Activated CD4-positive, alpha-beta T cell treated with anti-CD3 and anti-CD28 coated beads, Interleukin-2, amount 50 U/mL, for 24 hours (primary cell): ENCODE data around the gene TTLL1.
"Not testable (repeated sequence)": the region's sequence is repeated elsewhere in the genome, so short reads cannot be mapped to it uniquely, and the experiment has no call there.

Experiments used
- DNase-seq, 2 donors: peaks; one replicate each; pipeline ENCODE4 v3.0.0-alpha.2; 2020; ENCODE audit warnings: low read depth in 1 of 2, low spot score in 1 of 2

Gene TTLL1

GRCh38 chr22:43014316-43014868 lies 74.8 kb downstream of the TTLL1 start:
- no peak for DNase-seq

DNA sequence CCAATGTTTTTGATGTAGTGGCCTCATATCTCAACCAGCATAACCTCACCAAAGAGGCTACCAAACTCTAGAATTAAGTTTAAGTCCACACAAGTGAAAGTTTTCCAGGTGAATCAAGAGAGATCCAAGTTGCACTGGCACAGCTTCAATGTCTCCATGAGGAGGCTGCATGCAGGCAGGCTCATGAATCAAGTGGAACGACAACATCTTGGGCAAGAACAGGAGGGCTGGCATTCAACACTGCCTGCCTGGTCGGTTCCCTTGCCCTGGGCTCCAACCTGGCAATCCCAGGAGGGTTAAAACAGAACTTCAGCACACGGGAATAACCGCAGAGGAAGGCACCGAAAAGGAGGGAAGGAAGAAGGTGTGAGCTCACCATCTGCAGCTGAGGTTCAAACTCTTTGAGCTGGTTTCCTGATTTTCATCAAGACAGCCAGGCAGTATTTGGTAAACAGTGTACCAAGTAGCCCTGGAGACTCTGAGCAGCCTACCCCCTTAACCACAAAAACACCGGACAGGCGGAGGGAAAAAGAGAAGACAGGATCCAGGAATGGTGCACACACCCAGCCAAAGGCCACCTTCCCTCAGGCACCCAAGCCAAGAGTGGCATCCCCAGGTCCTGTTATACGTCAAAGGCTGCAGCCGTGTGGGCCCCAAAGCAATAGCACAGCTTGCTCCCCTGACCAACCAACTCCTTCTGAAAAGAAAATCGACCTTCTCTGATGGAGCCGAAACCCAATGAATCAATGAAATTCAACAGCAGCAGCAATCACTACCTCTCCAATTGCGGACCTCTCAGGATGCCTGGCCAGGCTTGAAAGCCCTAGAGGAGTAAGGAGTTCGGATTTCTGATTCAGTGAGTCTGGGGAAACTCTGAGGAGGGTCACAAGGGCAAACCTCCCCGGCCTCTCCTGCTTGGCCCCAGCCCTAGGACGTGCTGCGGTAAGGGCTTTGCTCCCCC lies 75.6 kb downstream of the TTLL1 start:
- DNase-seq = no peak

DNA sequence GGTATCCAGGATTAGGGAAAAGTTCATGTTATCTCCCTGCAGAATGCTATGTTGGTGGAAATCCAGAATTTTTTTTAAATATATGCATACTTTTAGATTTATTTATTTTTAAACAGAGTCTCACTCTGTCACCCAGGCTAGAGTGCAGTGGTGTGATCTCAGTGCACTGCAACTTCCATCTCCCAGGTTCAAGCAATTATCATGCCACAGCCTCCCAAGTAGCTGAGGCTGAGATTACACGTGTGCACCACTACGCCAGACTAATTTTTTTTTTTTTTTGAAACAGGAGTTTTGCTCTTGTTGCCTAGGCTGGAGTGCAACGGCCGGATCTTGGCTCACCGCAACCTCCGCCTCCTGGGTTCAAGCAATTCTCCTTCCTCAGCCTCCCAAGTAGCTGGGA lies 76.8 kb downstream of the TTLL1 start:
- DNase-seq = no peak

GRCh38 chr22:43011079-43011478 lies 78.1 kb downstream of the TTLL1 start:
- no peak for DNase-seq

GRCh38 chr22:43009444-43009843 lies 79.7 kb downstream of the TTLL1 start:
- DNase-seq = no peak

DNA sequence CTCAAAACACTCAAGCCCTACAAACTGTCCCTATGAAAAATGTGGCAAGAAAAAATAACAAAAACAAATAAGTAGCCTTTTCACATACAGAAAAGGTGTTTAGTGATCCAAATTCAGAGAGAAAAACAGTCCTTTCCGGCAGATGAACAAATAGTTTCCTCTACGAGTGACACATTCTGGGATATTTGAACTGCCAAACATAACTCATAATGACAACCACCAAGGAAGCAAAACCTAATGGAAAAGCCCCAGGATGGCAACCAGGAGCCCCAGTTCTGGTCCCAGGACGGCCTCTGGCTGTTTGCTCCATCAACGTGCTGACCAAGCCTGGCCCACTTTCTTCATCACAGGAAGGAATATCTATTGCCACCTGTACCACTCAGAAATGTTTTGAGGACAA lies 80.3 kb downstream of the TTLL1 start:
- DNase-seq = no peak

- no peak for DNase-seq
Observed at GRCh38 chr22:43008509-43008908, 80.7 kb downstream of the TTLL1 start.

DNA sequence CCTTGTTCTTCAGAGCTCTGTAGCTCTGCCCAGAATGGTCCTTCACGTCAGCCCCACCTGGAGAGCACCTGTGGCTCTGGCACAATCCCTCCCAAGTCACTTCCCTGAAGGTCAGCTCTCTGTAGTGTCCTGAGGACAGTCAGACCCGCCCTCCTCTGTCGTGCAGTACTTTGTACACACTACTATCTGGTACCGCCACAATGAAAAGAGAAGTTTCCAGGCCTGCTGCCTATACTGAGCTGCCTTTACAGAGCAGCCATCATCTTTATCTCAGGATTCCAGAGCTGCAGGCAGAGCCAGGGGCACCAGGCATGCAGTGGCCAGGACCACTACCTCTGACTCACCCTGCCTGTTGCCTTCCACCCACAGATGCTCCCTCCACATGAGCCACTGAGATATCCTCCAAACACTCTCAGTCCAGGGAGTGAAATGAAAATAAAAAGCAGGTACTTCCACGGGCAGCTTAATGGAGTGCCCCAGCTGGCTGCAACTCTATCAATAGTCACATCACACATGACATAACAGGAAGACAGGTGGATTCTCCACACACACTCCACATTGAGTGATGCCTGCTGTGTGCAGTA lies 81.6 kb downstream of the TTLL1 start:
- DNase-seq = no peak

- DNase-seq = no peak
Observed at GRCh38 chr22:43006753-43007152, 82.4 kb downstream of the TTLL1 start.

DNA sequence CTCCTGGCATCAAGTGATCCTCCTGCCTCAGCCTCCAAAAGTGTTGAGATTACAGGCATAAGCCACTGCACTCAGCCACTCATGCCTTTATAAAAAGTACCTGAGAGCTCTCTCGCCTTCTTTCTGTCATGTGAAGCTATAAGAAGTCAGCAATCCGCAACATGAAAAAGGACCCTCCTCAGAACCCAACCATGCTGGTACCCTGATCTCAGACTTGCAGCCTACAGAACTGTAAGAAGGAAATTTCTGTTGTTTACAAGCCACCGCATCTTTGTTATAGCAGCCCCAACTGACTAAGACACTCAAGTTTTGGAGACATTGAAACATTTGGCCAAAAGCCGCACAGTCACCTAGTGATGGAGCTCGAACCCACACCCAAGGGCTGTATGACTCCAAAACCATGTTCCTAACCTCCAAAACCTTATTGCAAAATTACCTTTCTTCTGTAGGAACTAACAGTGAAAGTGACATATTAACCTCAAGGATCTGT lies 83.1 kb downstream of the TTLL1 start:
- no peak for DNase-seq

DNA sequence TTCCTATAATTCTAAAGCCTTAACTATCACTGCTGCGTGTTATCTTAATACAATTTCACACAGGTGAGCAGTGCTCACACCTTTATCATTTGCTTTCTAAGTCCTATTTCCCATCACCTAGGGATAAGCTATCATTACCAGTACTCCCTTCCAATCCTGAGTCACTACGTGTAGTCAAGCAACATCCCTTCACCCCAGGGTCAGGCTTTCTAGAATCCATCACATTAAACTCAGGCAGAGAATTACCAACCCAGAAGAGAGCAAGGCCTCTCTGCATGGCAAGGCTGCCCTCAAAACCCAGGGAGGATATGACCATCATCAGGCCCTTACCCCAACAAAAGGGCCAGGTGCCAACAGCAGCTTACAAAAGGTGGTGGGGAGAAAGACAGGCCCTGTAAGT lies 84.1 kb downstream of the TTLL1 start:
- no peak for DNase-seq

DNA sequence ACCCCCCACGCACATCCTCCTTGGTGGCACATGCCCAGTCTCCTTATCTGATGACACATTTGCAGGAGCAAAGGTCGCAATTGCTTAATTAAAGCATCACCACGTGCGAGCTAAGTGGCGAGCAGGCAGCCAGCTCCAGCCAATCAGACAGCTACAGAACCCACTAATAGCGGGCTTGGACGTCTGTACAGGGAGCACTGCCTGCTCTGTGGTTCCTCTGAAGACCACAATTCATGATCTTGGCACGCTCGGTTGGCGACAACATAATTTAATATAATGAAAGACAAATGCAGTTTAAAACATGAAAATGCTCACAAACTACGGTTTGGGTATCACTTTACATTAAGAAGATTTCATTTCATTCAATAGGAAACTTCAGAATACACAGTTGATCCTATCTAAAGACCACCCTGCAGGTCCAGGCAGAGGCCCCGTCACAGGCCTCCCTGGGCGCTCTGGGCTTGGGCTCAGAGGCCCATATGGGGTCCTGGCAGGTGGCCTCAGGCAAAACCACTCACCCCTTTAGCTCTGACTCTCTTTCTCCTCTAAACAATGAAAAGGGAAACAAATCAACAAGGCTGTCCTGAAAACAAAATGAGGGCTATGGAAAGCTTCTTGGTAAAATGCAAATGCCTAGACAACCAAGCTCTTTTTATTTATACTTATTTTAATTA lies 84.7 kb downstream of the TTLL1 start:
- no peak for DNase-seq

- DNase-seq = no peak
Observed at GRCh38 chr22:43002202-43002586, 87.0 kb downstream of the TTLL1 start.

DNA sequence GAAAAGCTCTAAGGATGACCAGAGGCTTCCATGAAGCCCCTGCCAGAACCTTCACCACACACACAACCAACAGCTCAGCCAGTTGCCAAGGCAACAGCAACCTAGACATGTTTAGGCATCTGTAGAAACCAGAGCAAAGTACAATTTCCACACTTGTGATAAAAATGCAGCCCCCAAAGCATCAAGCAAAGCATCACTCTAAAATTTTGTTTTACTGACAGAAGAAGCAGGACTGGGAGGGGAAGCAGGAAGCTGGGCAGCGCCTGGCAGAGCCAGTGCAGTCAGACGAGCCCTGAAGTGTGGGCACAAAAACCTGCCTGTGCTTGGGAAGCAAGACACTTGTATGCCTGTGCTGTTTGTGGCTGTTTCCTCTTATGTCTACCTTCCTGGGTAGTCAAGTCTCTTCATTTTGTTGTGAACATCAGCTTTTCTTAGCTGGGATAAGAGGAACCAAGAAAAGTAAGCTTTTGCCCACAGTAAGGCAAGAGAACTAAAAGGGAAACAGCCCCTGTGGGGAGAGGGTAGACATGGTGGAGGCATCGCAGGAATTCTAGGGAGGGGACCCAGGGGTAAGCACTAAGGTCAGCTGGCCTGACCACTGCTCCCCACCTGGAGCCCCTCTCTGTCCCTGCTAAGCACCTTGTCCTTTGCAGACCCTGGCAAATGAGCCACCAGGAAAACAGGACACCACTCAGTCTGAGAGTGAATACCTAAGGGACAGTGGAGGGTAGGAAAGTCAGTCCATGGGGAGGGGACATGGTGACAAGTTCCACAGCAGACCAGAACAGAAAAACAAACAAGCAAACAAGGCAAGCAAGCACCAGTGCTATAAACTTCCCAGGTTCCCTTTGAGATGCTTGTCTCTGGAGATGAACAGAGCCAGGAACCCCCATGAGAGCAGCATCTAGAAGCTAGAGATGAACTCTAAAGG lies 87.7 kb downstream of the TTLL1 start:
- DNase-seq = no peak

GRCh38 chr22:43000441-43001175 lies 88.6 kb downstream of the TTLL1 start:
- peak in 1 of 2 donors; percentile 50 for DNase-seq

DNA sequence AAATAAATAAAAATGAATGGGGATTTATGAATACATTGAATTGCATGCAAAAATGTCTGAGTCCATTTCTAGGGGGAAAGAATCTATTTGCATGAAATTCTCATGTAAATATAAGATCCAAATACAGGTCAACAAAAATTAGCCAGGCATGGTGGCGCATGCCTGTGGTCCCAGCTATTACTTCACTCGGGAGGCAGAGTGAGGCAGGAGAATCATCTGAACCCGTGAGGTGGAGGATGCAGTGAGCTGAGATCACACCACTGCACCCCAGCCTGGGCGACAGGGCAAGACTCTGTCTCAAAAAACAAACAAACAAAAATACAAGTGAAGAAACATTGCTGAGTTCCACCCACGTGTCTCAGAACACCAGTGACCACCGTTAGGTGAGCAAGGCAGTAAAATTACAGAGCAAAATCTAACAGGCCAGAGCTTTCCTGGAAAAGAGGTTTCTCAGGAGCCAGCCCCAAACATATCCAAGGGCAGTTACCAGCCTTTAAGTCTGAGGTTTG lies 91.6 kb downstream of the TTLL1 start:
- DNase-seq = no peak

- DNase-seq = no peak
Observed at GRCh38 chr22:42996646-42997365, 92.4 kb downstream of the TTLL1 start.

- DNase-seq = not testable (repeated sequence)
Observed at GRCh38 chr22:42995654-42996053, 93.5 kb downstream of the TTLL1 start.
